Measurements from ENCODE around the gene RETREG2. TPM values are rescaled to one million over a fixed set of nuclear protein-coding genes. Genes with fewer than 3 reads are reported as not detected.

Gene RETREG2
- polyA plus RNA-seq, 2 of the 4 experiments (the other 2 are of a cell fraction), result 52.8 to 67.5 TPM

DNA sequence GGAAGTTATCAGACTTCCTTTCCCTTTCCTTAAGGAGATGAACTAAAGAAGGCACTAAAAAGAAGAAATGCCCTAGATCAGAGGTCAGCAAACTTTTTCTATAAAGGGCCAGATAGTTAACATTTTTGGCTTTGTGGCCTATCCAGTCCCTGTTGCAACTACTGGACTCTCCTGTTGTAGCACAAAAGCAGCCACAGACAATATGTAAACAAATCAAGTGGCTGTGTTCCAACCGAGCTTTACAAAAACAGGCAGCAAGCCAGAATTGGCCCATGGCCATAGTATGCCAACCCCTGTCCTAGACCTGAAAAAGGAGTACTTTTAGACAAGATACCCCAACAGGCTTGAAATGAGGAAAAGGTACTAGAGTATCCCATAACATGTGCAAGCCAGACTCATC is 28.4 kb upstream of the RETREG2 start:
- ATAC-seq (no peak), DNase-seq (ENCODE audit: low read depth in 1 of 2, low spot score in 1 of 2) (no peak), FAIRE-seq (no peak)
- Histone ChIP-seq H3K9me3 (no peaks in the 10 kb centered on the region), H3K4me2 (no peak overlapping the region), H3K4me1 (peaks cover 9% of the 10 kb centered on the region; the same call in 2 of the 3 replicates), H3K27ac (no peak overlapping the region), H3K4me3 (no peak overlapping the region)
- CTCF ChIA-PET, result interaction anchor here (1.1 to 21.6 kb wide), 10 partner anchors 10 to 170 kb away, joined by 3 to 332 read pairs (median 3); partner anchors contain the start of genes IHH and NHEJ1
- POLR2A ChIA-PET, result no interaction called here
- TF ChIP-seq HDAC2 (IDR thresholded peaks at IDR 0.05) (no peak), SREBF2 (IDR thresholded peaks at IDR 0.05) (no peak)
- WGBS (ENCODE audit: missing lambda C conversion rate), result 13% methylated on average over 1 of the region's 1 CpG

DNA sequence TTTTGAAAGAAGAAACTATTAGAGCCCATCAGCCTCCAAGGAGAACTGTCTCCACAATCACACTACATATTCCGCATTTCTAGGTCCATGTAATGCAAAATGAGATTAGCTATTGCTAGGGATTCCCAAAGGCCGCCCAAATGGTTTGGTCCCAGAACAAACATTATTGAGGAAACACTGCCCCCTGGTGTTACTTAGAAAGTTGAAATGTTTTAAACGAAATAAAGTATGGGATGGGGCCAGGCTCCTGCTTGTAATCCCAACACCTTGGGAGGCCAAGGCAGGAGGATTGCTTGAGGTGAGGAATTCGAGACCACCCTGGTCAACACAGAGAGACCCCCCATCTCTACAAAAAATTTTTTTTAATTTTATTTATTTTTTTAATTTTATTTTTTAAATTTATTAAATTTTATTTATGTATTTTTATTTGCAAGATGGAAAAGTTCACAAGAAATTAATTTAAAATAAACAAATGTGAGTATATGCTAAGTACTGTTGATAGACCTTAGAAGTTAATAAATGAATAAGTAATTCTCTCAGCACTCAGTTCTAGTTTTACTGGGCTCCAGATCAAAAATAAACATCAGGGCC is 22.9 kb upstream of the RETREG2 start:
- peaks cover 4% of the 10 kb centered on the region; the same call in 1 of the 3 replicates for H3K4me1 ChIP-seq
- no peak overlapping the region for H3K4me3 ChIP-seq
- H3K9me3 ChIP-seq, result no peaks in the 10 kb centered on the region
- FAIRE-seq (no peak), ATAC-seq (peak; percentile 74 to 76), DNase-seq (ENCODE audit: low read depth in 1 of 2, low spot score in 1 of 2) (peak; percentile 64 to 77)
- no peak overlapping the region for H3K4me2 ChIP-seq
- WGBS (ENCODE audit: missing lambda C conversion rate), result 3% methylated on average over 4 of the region's 4 CpGs
- TF ChIP-seq SMC3 (IDR thresholded peaks at IDR 0.05) (peak; percentile 90), RAD21 (conservative IDR thresholded peaks at IDR 0.05 in 1 of 2, IDR thresholded peaks at IDR 0.05 in 1 of 2) (peak; percentile 84 to 90), PHF8 (IDR thresholded peaks at IDR 0.05; ENCODE audit: borderline replicate concordance, low read depth) (no peak), ZFP36 (IDR thresholded peaks at IDR 0.05; ENCODE audit: borderline replicate concordance, partially characterized antibody) (no peak)
- TF ChIP-seq, protein P1, sequence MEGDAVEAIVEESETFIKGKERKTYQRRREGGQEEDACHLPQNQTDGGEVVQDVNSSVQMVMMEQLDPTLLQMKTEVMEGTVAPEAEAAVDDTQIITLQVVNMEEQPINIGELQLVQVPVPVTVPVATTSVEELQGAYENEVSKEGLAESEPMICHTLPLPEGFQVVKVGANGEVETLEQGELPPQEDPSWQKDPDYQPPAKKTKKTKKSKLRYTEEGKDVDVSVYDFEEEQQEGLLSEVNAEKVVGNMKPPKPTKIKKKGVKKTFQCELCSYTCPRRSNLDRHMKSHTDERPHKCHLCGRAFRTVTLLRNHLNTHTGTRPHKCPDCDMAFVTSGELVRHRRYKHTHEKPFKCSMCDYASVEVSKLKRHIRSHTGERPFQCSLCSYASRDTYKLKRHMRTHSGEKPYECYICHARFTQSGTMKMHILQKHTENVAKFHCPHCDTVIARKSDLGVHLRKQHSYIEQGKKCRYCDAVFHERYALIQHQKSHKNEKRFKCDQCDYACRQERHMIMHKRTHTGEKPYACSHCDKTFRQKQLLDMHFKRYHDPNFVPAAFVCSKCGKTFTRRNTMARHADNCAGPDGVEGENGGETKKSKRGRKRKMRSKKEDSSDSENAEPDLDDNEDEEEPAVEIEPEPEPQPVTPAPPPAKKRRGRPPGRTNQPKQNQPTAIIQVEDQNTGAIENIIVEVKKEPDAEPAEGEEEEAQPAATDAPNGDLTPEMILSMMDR (IDR thresholded peaks at IDR 0.05), result peak; percentile 80
- TF ChIP-seq, protein P2, sequence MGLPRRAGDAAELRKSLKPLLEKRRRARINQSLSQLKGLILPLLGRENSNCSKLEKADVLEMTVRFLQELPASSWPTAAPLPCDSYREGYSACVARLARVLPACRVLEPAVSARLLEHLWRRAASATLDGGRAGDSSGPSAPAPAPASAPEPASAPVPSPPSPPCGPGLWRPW (IDR thresholded peaks at IDR 0.05), result no peak
- H3K27ac ChIP-seq, result no peak overlapping the region
- ChIA-PET CTCF (interaction anchor here (0.6 to 21.6 kb wide), 49 partner anchors 9 to 298 kb away, joined by 3 to 332 read pairs (median 5); partner anchors contain the start of genes CNPPD1, CRYBA2, IHH and SLC23A3), POLR2A (no interaction called here)

DNA sequence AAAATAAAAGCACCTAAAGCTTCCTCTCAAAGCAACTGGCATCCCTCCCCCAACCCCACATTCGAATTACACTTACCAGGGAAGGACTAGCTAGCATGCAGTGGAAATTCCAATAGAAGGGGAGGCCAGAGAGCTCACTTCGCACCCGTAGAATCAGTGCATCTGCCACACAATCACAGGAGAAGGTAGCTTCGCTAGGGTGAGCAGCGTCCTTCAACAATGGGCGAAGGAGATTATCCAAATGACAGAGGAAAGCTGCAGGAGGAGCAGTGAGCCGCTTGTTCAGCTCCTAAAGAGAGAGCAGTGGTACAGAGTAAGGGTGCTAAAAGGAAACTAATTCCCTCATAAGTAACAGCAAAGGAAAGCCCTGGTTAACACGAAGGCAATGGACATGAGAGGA is 20.7 kb upstream of the RETREG2 start:
- DNase-seq (ENCODE audit: low read depth in 1 of 2, low spot score in 1 of 2) (no peak), ATAC-seq (no peak), FAIRE-seq (no peak)
- Histone ChIP-seq H3K9me3 (no peaks in the 10 kb centered on the region), H3K4me3 (no peak overlapping the region), H3K27ac (no peak overlapping the region), H3K4me1 (peaks cover 9% of the 10 kb centered on the region), H3K4me2 (no peak overlapping the region)
- no peak for TF ChIP-seq GATA3 (IDR thresholded peaks at IDR 0.05; ENCODE audit: borderline replicate concordance)
- no peak for TF ChIP-seq RFX5 (IDR thresholded peaks at IDR 0.05)
- no peak for TF ChIP-seq MYC (IDR thresholded peaks at IDR 0.05; ENCODE audit: borderline replicate concordance, low read length)
- no peak for TF ChIP-seq NFE2L2 (conservative IDR thresholded peaks at IDR 0.05; ENCODE audit: low read length)
- no peak for TF ChIP-seq HOXA7 (CRISPR knock-in tag; IDR thresholded peaks at IDR 0.05)
- ChIA-PET POLR2A (interaction anchor here (0.6 kb wide), 1 partner anchor 231 kb away, joined by 3 read pairs; no protein-coding TSS in a partner anchor), CTCF (interaction anchor here (0.6 to 21.6 kb wide), 15 partner anchors 16 to 281 kb away, joined by 3 to 332 read pairs (median 9); partner anchors contain the start of genes CNPPD1, IHH and SLC23A3)
- WGBS (ENCODE audit: missing lambda C conversion rate), result 82% methylated on average over 8 of the region's 8 CpGs

DNA sequence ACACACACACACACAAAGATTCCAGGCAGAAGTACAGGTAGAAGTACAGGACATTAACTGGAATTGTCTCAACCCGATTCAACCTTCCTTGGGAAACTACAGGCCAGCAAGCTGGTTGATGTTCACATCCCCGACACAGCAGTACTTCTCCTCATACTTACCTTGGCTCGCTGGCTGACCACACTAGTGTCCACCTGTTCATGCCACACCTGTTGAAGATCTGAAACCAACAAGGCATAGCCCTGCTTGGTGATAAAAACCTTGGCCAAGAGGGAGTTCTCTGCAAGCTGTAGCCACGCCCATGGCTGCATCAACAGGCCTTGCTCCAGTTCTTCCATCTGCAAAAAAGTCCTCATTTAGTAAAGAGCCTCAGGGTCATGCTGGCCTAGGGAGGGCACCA is 20.1 kb upstream of the RETREG2 start:
- no peak for ATAC-seq
- no peak for DNase-seq (ENCODE audit: low read depth in 1 of 2, low spot score in 1 of 2)
- Histone ChIP-seq H3K4me2 (no peak overlapping the region), H3K9me3 (no peaks in the 10 kb centered on the region), H3K4me1 (peaks cover 9% of the 10 kb centered on the region), H3K27ac (no peak overlapping the region), H3K4me3 (no peak overlapping the region)
- ChIA-PET POLR2A (interaction anchor here (0.6 kb wide), 1 partner anchor 230 kb away, joined by 3 read pairs; no protein-coding TSS in a partner anchor), CTCF (interaction anchor here (0.6 to 21.6 kb wide), 20 partner anchors 8 to 414 kb away, joined by 3 to 332 read pairs (median 6); partner anchors contain the start of genes CNPPD1, IHH, INHA and SLC23A3)
- TF ChIP-seq RFX5 (IDR thresholded peaks at IDR 0.05), result no peak
- TF ChIP-seq POLR2AphosphoS2 (conservative IDR thresholded peaks at IDR 0.05; ENCODE audit: low read length), result no peak
- no peak for TF ChIP-seq MAFK (IDR thresholded peaks at IDR 0.05; ENCODE audit: partially characterized antibody)
- TF ChIP-seq TFCP2L1 (CRISPR knock-in tag; IDR thresholded peaks at IDR 0.05), result no peak
- TF ChIP-seq ZFP36 (IDR thresholded peaks at IDR 0.05; ENCODE audit: borderline replicate concordance, partially characterized antibody), result no peak
- TF ChIP-seq NR3C1 (IDR thresholded peaks at IDR 0.05), result no peak
- TF ChIP-seq, protein P2 (IDR thresholded peaks at IDR 0.05), result no peak
- no peak for TF ChIP-seq RAD21 (conservative IDR thresholded peaks at IDR 0.05 in 1 of 2, IDR thresholded peaks at IDR 0.05 in 1 of 2)
- TF ChIP-seq CEBPB (IDR thresholded peaks at IDR 0.05), result no peak
- no peak for TF ChIP-seq RARB (CRISPR knock-in tag; IDR thresholded peaks at IDR 0.05)
- no peak for TF ChIP-seq FOSL2 (IDR thresholded peaks at IDR 0.05)
- TF ChIP-seq FOSL2 (CRISPR knock-in tag; IDR thresholded peaks at IDR 0.05), result no peak
- no peak for FAIRE-seq
- WGBS (ENCODE audit: missing lambda C conversion rate), result 86% methylated on average over 4 of the region's 4 CpGs

Data from A549 (cell line).